ENCODE results near the gene C2CD3.

DNA sequence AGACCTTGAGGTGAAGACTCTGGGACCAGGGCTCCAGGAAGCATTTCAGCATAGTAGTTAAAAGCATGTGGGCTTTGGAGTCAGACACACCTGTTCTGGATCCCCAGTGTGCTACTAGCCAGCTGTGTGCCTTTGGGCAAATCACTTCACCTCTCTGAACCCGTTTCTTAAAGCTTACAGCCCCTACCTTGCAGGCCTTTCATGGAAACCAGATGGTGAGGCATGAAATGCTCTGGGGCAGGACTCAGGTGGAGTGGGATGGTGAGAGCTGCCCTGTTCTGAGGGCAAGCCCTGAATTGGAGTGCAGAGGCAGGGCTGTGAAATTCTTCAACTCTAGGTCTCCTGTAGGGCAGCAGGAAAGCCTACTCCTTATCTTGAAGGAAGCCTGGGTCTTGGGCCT is 198.6 kb downstream of the C2CD3 start:
- TF ChIP-seq, protein P1, sequence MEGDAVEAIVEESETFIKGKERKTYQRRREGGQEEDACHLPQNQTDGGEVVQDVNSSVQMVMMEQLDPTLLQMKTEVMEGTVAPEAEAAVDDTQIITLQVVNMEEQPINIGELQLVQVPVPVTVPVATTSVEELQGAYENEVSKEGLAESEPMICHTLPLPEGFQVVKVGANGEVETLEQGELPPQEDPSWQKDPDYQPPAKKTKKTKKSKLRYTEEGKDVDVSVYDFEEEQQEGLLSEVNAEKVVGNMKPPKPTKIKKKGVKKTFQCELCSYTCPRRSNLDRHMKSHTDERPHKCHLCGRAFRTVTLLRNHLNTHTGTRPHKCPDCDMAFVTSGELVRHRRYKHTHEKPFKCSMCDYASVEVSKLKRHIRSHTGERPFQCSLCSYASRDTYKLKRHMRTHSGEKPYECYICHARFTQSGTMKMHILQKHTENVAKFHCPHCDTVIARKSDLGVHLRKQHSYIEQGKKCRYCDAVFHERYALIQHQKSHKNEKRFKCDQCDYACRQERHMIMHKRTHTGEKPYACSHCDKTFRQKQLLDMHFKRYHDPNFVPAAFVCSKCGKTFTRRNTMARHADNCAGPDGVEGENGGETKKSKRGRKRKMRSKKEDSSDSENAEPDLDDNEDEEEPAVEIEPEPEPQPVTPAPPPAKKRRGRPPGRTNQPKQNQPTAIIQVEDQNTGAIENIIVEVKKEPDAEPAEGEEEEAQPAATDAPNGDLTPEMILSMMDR (IDR thresholded peaks at IDR 0.05), result no peak
- no peak for TF ChIP-seq POLR2A (IDR thresholded peaks at IDR 0.05)
